HepG2 (cell line): ENCODE results near the gene SORD.

Source experiments
- CREM ChIP-seq, 2 experiments: sonication (generic) in 1 of 2; formaldehyde crosslinking in 1 of 2; IDR thresholded peaks; 2 replicates each; pipeline versions ENCODE4 v1.4.0 to v1.6.1; 2016 to 2020; ENCODE audit warnings: antibody characterized with exemption in 1 of 2, mild to moderate bottlenecking in 1 of 2, missing genetic modification reagents in 1 of 2
- CTCF ChIP-seq: sonication (generic); formaldehyde crosslinking; IDR thresholded peaks from 2 replicates; pipeline ENCODE4 v1.5.0; 2020; ENCODE audit warnings: mild to moderate bottlenecking, missing genetic modification reagents, moderate library complexity
- MTA3 ChIP-seq: sonication (generic); formaldehyde crosslinking; IDR thresholded peaks from 2 replicates; pipeline ENCODE4 v1.4.0; 2020; ENCODE audit warnings: missing genetic modification reagents
- ZBTB14 ChIP-seq: sonication (generic); formaldehyde crosslinking; IDR thresholded peaks from 2 replicates; pipeline ENCODE4 v1.4.0; 2020; ENCODE audit warnings: missing genetic modification reagents
- ZNF432 ChIP-seq: sonication (generic); formaldehyde crosslinking; IDR thresholded peaks from 2 replicates; pipeline ENCODE4 v1.5.0; 2020; ENCODE audit warnings: missing genetic modification reagents, mild to moderate bottlenecking, borderline replicate concordance
- TF ChIP-seq, protein P1 (sequence below): sonication (generic); formaldehyde crosslinking; IDR thresholded peaks from 2 replicates; pipeline ENCODE4 v1.5.1; 2020; ENCODE audit warnings: missing genetic modification reagents, mild to moderate bottlenecking, borderline replicate concordance

DNA sequence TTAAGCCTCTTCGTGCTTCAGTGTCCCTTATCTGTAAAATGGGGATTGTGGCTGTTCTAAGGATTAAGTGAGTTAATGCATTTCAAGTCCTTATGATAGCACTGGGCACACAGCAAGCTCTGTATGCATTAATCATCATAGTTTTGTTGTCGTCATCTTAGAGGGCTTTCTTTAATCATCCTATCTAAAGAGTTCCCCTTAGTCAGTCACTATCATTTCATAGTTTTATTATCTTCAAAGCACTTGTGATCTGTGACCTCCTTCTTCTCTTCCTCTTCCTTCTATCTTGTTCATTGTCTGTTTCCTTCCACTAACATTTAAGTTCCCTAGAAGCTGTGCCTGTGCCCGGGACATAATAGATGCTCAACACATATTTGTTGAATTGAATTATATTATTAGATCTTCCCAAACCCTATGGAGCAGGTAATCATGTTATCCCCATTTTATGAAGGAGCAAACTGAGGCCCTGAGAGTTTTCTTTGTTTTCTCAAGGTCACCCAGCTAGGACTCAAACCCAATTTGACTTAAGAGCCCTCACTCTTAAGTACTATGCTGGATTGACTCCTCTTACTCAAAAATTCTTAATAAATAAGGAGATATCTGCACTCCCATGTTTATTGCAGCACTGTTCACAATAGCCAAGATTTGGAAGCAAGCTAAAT lies 66.8 kb downstream of the SORD start:
- TF ChIP-seq CREM (IDR thresholded peaks at IDR 0.05): no peak
- TF ChIP-seq CREM (CRISPR knock-in tag; IDR thresholded peaks at IDR 0.05): no peak
- TF ChIP-seq CTCF: no peak
- no peak for TF ChIP-seq ZBTB14 (CRISPR knock-in tag)
- no peak for TF ChIP-seq MTA3
- TF ChIP-seq, protein P1, sequence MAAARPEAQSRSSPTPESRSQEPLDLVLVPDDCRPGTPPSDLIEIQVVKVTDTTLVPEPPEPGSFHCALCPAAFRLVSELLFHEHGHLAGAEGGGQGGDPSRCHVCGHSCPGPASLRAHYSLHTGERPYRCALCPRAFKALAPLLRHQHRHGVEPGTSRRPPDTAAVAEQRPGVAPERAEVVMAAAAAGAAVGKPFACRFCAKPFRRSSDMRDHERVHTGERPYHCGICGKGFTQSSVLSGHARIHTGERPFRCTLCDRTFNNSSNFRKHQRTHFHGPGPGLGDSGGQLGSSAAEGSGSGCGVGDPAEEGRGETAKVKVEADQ (CRISPR knock-in tag): no peak
- TF ChIP-seq ZNF432 (CRISPR knock-in tag): no peak
